ENCODE results near the gene RPS23. TPM values are rescaled to one million over a fixed set of nuclear protein-coding genes. Genes with fewer than 3 reads are reported as not detected.

Gene RPS23
- total and polyA plus RNA-seq, 7 donors = 1,784 to 5,306 (median 3,123) TPM

DNA sequence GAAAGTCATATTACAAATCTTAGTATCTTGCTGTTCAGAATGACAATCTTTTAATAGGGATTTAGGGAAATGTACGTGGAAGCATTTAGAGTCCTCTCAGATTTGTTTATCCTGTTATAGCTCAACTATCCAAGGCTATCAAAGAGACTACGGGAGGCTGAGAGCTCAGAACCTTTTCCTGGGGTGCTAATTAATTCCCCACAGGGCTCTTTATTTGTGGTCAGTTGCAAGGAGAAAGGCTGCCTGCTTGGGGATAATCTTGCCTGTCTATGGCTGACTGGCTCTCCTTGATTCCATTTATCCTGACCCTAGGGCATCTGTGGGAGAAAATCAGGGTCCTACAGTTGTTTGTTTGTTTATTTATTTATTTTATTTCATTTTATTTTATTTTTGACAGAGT, 28.0 kb upstream of the RPS23 start:
- Histone ChIP-seq H3K9me3 (no peaks in the 10 kb centered on the region), H3K36me3 (peaks cover 0 to 24% (median 0%) of the 10 kb centered on the region in 4 donors), H3K27me3 (no peaks in the 10 kb centered on the region), H3K4me1 (no peaks in the 10 kb centered on the region), H3K27ac (no peak overlapping the region), H3K4me3 (no peak overlapping the region)
- intact Hi-C loops (cut with DNase I) = no loop called here
- DNase-seq = no peak
- TF ChIP-seq EP300 (IDR thresholded peaks at IDR 0.05) (no peak), POLR2A (IDR thresholded peaks at IDR 0.05) (no peak)
- 83 to 85% methylated on average over 2 of the region's 2 CpGs for WGBS, 2 donors

DNA sequence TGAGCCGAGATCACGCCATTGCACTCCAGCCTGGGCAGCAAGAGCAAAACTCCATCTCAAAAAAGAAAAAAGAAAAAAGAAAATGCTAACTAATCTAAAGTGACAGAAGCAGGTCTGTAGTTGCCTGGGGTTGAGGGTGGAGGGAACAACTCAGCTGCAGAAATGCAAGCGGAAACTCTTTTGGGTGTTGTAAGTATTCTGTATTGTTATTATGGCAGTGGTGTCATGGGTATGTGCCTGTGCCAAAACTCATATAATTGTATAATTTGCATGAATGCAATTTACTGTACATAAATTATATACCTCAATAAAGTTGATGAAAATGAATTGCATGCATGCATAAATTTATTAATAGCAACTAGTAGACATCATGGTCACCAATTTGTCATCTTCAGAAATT, 23.0 kb upstream of the RPS23 start:
- Histone ChIP-seq H3K36me3 (peaks cover 0 to 11% (median 0%) of the 10 kb centered on the region in 4 donors), H3K4me1 (no peaks in the 10 kb centered on the region), H3K27ac (no peak overlapping the region), H3K4me3 (no peak overlapping the region), H3K27me3 (no peaks in the 10 kb centered on the region), H3K9me3 (no peaks in the 10 kb centered on the region)
- intact Hi-C loops (cut with DNase I) = no loop called here
- WGBS, 2 donors = 97 to 99% methylated on average over 3 of the region's 3 CpGs
- no peak for DNase-seq
- TF ChIP-seq POLR2AphosphoS5 (IDR thresholded peaks at IDR 0.05) (no peak), EP300 (IDR thresholded peaks at IDR 0.05) (no peak), CTCF (IDR thresholded peaks at IDR 0.05) (no peak), POLR2A (IDR thresholded peaks at IDR 0.05) (no peak)

DNA sequence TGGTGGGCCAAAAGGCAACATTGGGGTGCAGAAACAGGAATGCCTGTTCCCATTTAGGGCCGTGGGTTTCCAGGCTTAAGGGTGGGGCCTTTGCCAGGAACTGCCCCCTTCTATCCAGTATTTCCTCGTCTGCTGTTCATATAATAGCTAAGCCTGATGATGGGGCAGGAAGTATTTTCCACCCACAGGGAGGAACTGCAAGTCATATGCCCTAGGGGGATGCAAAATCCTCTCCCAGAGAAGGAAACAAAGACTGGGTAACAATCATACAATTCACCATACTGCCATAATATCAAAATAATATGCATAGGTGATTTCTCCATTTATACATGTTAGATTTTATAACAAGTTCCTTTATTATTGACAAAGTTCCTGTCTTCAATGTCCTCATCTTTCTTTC, 20.5 kb upstream of the RPS23 start:
- Histone ChIP-seq H3K4me3 (no peak overlapping the region), H3K27ac (no peak overlapping the region), H3K27me3 (no peaks in the 10 kb centered on the region), H3K36me3 (no peaks in the 10 kb centered on the region), H3K4me1 (no peaks in the 10 kb centered on the region), H3K9me3 (no peaks in the 10 kb centered on the region)
- DNase-seq = no peak
- 46 to 56% methylated on average over 2 of the region's 2 CpGs for WGBS, 2 donors
- TF ChIP-seq POLR2A (IDR thresholded peaks at IDR 0.05) = no peak
- TF ChIP-seq CTCF (IDR thresholded peaks at IDR 0.05) = no peak
- TF ChIP-seq POLR2AphosphoS5 (IDR thresholded peaks at IDR 0.05) = no peak
- TF ChIP-seq EP300 (IDR thresholded peaks at IDR 0.05) = no peak
- intact Hi-C loops (cut with DNase I) = no loop called here

- TF ChIP-seq POLR2A (IDR thresholded peaks at IDR 0.05) (no peak), EP300 (IDR thresholded peaks at IDR 0.05) (no peak), CTCF (IDR thresholded peaks at IDR 0.05) (no peak), POLR2AphosphoS5 (IDR thresholded peaks at IDR 0.05) (no peak)
- no peak for DNase-seq
- WGBS, 2 donors = 74 to 75% methylated on average over 3 of the region's 3 CpGs
- Histone ChIP-seq H3K9me3 (no peaks in the 10 kb centered on the region), H3K4me1 (no peaks in the 10 kb centered on the region), H3K27me3 (no peaks in the 10 kb centered on the region), H3K27ac (no peak overlapping the region), H3K4me3 (no peak overlapping the region), H3K36me3 (no peaks in the 10 kb centered on the region)
- intact Hi-C loops (cut with DNase I) = no loop called here
Measured at GRCh38 chr5:82297711-82298110, 19.6 kb upstream of the RPS23 start.

GRCh38 chr5:82296929-82297328, 18.8 kb upstream of the RPS23 start:
- Histone ChIP-seq H3K27me3 (no peaks in the 10 kb centered on the region), H3K9me3 (no peaks in the 10 kb centered on the region), H3K4me1 (no peaks in the 10 kb centered on the region), H3K4me3 (no peak overlapping the region), H3K36me3 (no peaks in the 10 kb centered on the region), H3K27ac (no peak overlapping the region)
- intact Hi-C loops (cut with DNase I) = no loop called here
- 92 to 93% methylated on average over 4 of the region's 4 CpGs for WGBS, 2 donors
- DNase-seq = no peak
- TF ChIP-seq CTCF (IDR thresholded peaks at IDR 0.05) (no peak), EP300 (IDR thresholded peaks at IDR 0.05) (no peak), POLR2AphosphoS5 (IDR thresholded peaks at IDR 0.05) (no peak), POLR2A (IDR thresholded peaks at IDR 0.05) (no peak)

Data from sigmoid colon (tissue), 7 donors.